HCT116 (cell line): ENCODE measurements around the gene VIPR2. TPM values are rescaled to one million over a fixed set of nuclear protein-coding genes. Genes with fewer than 3 reads are reported as not detected.

Experiments used
- ATAC-seq: fragments of 200-7000 bp; cut with Tn5 transposase; 2 replicates; pipeline ENCODE4 v1.9.1; 2020; ENCODE audit warnings: mild to moderate bottlenecking, moderate library complexity
- BruUV-seq: library from RNA; stranded (reverse); fragments of 400-500 nt; replicated peaks from 2 replicates; lab custom pipeline; 2021; lab: Mats Ljungman, UMichigan
- CTCF ChIA-PET: fragments of 300-600 bp; sonication (Branson Sonifier 250); formaldehyde crosslinking; loops from one replicate; lab custom pipeline; 2021; ENCODE audit warnings: antibody characterized with exemption; lab: Charles Lee
- POLR2A ChIA-PET: fragments of 300-600, 350-600 bp; sonication (Branson Sonifier 250); formaldehyde crosslinking; loops from one replicate; lab custom pipeline; 2021; ENCODE audit warnings: antibody characterized with exemption; lab: Charles Lee
- RAD21 ChIA-PET, 2 experiments: fragments of 300-600 bp; sonication (Branson Sonifier 250); formaldehyde crosslinking; loops; one replicate each; lab custom pipeline; 2023; ENCODE audit warnings: low total read pairs in 2 of 2; ENCODE audit not compliant: uncharacterized antibody in 2 of 2, unreplicated experiment in 2 of 2, low non-redundant PET in 1 of 2; lab: Charles Lee
- DNase-seq: peaks from one replicate; pipeline ENCODE4 v3.0.0-alpha.2; 2010; ENCODE audit warnings: low read depth, low spot score
- H2AFZ ChIP-seq: fragments of 200-600 bp; shearing (Covaris generic), sonication (generic); 2 replicates; pipeline ENCODE4 v1.6.1; 2017; ENCODE audit warnings: low read depth, mixed run types, mixed read lengths, antibody characterized with exemption, low read length; ENCODE audit not compliant: poor library complexity, severe bottlenecking
- H3K27ac ChIP-seq: 2 replicates; pipeline ENCODE4 v1.5.1; 2012; ENCODE audit warnings: low read depth, low read length
- H3K27me3 ChIP-seq: fragments of 200-600 bp; sonication (generic); 2 replicates; pipeline ENCODE4 v1.6.1; 2016; ENCODE audit warnings: mixed run types, low read length, mixed read lengths; ENCODE audit not compliant: insufficient read depth
- H3K36me3 ChIP-seq, 2 experiments: fragments of 200-500 bp in 1 of 2; fragments of 200-600 bp in 1 of 2; sonication (Bioruptor generic) in 1 of 2; sonication (generic) in 1 of 2; 2 replicates each; pipeline versions ENCODE4 v1.5.1 to v1.6.1; 2014 to 2016; ENCODE audit warnings: low read length in 2 of 2, inconsistent platforms in 1 of 2, mixed read lengths in 1 of 2, mixed run types in 1 of 2; ENCODE audit not compliant: insufficient read depth in 2 of 2, control insufficient read depth in 1 of 2
- H3K4me1 ChIP-seq, 2 experiments: fragments of 200-600 bp in 1 of 2; sonication (generic) in 1 of 2; 2 replicates each; pipeline versions ENCODE4 v1.5.1 to v1.6.1; 2012 to 2017; ENCODE audit warnings: low read length in 2 of 2, inconsistent platforms in 1 of 2, mild to moderate bottlenecking in 1 of 2, mixed read lengths in 1 of 2, mixed run types in 1 of 2, moderate library complexity in 1 of 2; ENCODE audit not compliant: insufficient read depth in 2 of 2, control insufficient read depth in 1 of 2
- H3K4me2 ChIP-seq: fragments of 200-600 bp; sonication (generic); 2 replicates; pipeline ENCODE4 v1.6.1; 2017; ENCODE audit warnings: mixed run types, low read length, mixed read lengths
- H3K4me3 ChIP-seq, 2 experiments: fragments of 200-600 bp in 1 of 2; sonication (generic) in 1 of 2; replicated peaks in 1 of 2; 2 replicates each; pipeline ENCODE4 v1.5.1; 2011 to 2016; ENCODE audit warnings: low read length in 2 of 2, control low read depth in 1 of 2, low read depth in 1 of 2, mild to moderate bottlenecking in 1 of 2, mixed read lengths in 1 of 2, mixed run types in 1 of 2
- H3K79me2 ChIP-seq: fragments of 200-600 bp; sonication (generic); 2 replicates; pipeline ENCODE4 v1.6.1; 2017; ENCODE audit warnings: mild to moderate bottlenecking, mixed run types, low read length, moderate library complexity, mixed read lengths; ENCODE audit not compliant: insufficient read depth
- H3K9ac ChIP-seq: fragments of 200-600 bp; sonication (generic); 2 replicates; pipeline ENCODE4 v1.6.1; 2016; ENCODE audit warnings: low read length, mixed read lengths
- H3K9me2 ChIP-seq: fragments of 200-600 bp; sonication (generic), shearing (Covaris generic); 2 replicates; pipeline ENCODE4 v1.6.1; 2017; ENCODE audit warnings: mixed run types, mild to moderate bottlenecking, moderate library complexity; ENCODE audit not compliant: insufficient read depth
- H3K9me3 ChIP-seq, 2 experiments: fragments of 200-500 bp in 1 of 2; fragments of 200-600 bp in 1 of 2; sonication (Bioruptor generic) in 1 of 2; sonication (generic) in 1 of 2; 2 replicates each; pipeline ENCODE4 v1.6.1; 2014 to 2017; ENCODE audit warnings: low read length in 2 of 2, mixed read lengths in 2 of 2, inconsistent platforms in 1 of 2, low read depth in 1 of 2, mild to moderate bottlenecking in 1 of 2, mixed run types in 1 of 2, moderate library complexity in 1 of 2; ENCODE audit not compliant: control insufficient read depth in 1 of 2, insufficient read depth in 1 of 2
- H4K20me1 ChIP-seq: fragments of 200-600 bp; sonication (generic), shearing (Covaris generic); 2 replicates; pipeline ENCODE4 v1.6.1; 2017; ENCODE audit warnings: mixed run types, mild to moderate bottlenecking, moderate library complexity; ENCODE audit not compliant: insufficient read depth
- CBX3 ChIP-seq: IDR thresholded peaks from 2 replicates; pipeline ENCODE4 v1.6.1; 2012; ENCODE audit warnings: low read depth
- FOSL1 ChIP-seq: IDR thresholded peaks from 2 replicates; pipeline ENCODE4 v1.6.1; 2012; ENCODE audit warnings: low read depth
- JUND ChIP-seq: IDR thresholded peaks from 2 replicates; pipeline ENCODE4 v1.6.1; 2012
- POLR2A ChIP-seq: IDR thresholded peaks from 2 replicates; pipeline ENCODE4 v1.7.0; 2011; ENCODE audit warnings: borderline replicate concordance; ENCODE audit not compliant: insufficient read depth, insufficient read length; ENCODE audit errors: extremely low read depth
- POLR2AphosphoS5 ChIP-seq: IDR thresholded peaks from 2 replicates; pipeline ENCODE4 v1.6.1; 2011; ENCODE audit warnings: mild to moderate bottlenecking, low read depth, low read length, moderate library complexity
- RAD21 ChIP-seq: IDR thresholded peaks from 2 replicates; pipeline ENCODE4 v1.6.1; 2012; ENCODE audit warnings: low read depth, mild to moderate bottlenecking
- REST ChIP-seq: IDR thresholded peaks from 2 replicates; pipeline ENCODE4 v1.6.1; 2012; ENCODE audit warnings: low read depth
- SIN3A ChIP-seq: IDR thresholded peaks from 2 replicates; pipeline ENCODE4 v1.6.1; 2012; ENCODE audit warnings: low read depth
- ZBTB33 ChIP-seq: IDR thresholded peaks from 2 replicates; pipeline ENCODE4 v1.6.1; 2011; ENCODE audit warnings: mild to moderate bottlenecking, low read length, moderate library complexity; ENCODE audit not compliant: insufficient replicate concordance; ENCODE audit errors: extremely low read depth
- ZFX ChIP-seq: fragments of 450-650 bp; IDR thresholded peaks from 2 replicates; pipeline ENCODE4 v1.6.1; 2017
- intact Hi-C: fragments of 100-400 bp; cut with micrococcal nuclease; formaldehyde crosslinking; loops from 2 replicates; pipeline ENCODE4 v1.10.0; 2022
- total RNA-seq: library from RNA; stranded (reverse); gene quantifications from one replicate; pipeline ENCODE4 v1.2.1, GENCODE V29; 2021; ENCODE audit not compliant: unreplicated experiment

Gene VIPR2
- total RNA-seq, 1 experiment from 2014 or later: 0.10 TPM

GRCh38 chr7:159040146-159040545 lies 104.5 kb downstream of the VIPR2 start:
- ChIA-PET CTCF (no interaction called here), POLR2A (no interaction called here), RAD21 (no interaction called here)
- Histone ChIP-seq H3K36me3 (no peaks in the 10 kb centered on the region; a peak in 1 of 4 replicates), H3K9me3 (no peaks in the 10 kb centered on the region), H3K79me2 (no peaks in the 10 kb centered on the region), H4K20me1 (no peaks in the 10 kb centered on the region), H3K27ac (no peak overlapping the region), H3K27me3 (no peaks in the 10 kb centered on the region), H3K9me2 (no peaks in the 10 kb centered on the region), H3K9ac (no peak overlapping the region), H3K4me2 (no peak overlapping the region), H2AFZ (no peak overlapping the region), H3K4me3 (no peak overlapping the region), H3K4me1 (no peaks in the 10 kb centered on the region)
- no TSS peak for BruUV-seq
- ATAC-seq: no peak
- DNase-seq: no peak
- TF ChIP-seq POLR2A: no peak
- no peak for TF ChIP-seq JUND
- intact Hi-C loops: no loop called here

- Histone ChIP-seq H3K9me2 (no peaks in the 10 kb centered on the region), H3K4me3 (no peak overlapping the region), H3K9ac (no peak overlapping the region), H3K4me1 (no peaks in the 10 kb centered on the region), H3K36me3 (no peaks in the 10 kb centered on the region; a peak in 1 of 4 replicates), H3K9me3 (no peaks in the 10 kb centered on the region), H4K20me1 (no peaks in the 10 kb centered on the region), H3K27me3 (no peaks in the 10 kb centered on the region), H3K79me2 (no peaks in the 10 kb centered on the region), H2AFZ (no peak overlapping the region), H3K4me2 (no peak overlapping the region), H3K27ac (no peak overlapping the region)
- TF ChIP-seq FOSL1: no peak
- no peak for TF ChIP-seq POLR2A
- no peak for TF ChIP-seq ZFX
- TF ChIP-seq SIN3A: no peak
- DNase-seq (no peak), ATAC-seq (no peak)
- ChIA-PET RAD21 (no interaction called here), CTCF (no interaction called here), POLR2A (no interaction called here)
- intact Hi-C loops: no loop called here
- no TSS peak for BruUV-seq
These were observed 105.0 kb downstream of the VIPR2 start for GRCh38 chr7:159039716-159040115.

GRCh38 chr7:159038066-159038465 lies 106.6 kb downstream of the VIPR2 start:
- no peak overlapping the region for H3K4me3 ChIP-seq
- no peaks in the 10 kb centered on the region for H3K9me3 ChIP-seq
- no peaks in the 10 kb centered on the region; a peak in 1 of 4 replicates for H3K36me3 ChIP-seq
- ChIA-PET POLR2A (no interaction called here), RAD21 (no interaction called here), CTCF (no interaction called here)
- no peaks in the 10 kb centered on the region for H3K9me2 ChIP-seq
- no peaks in the 10 kb centered on the region for H4K20me1 ChIP-seq
- intact Hi-C loops: no loop called here
- DNase-seq: no peak
- H3K9ac ChIP-seq: no peak overlapping the region
- no peaks in the 10 kb centered on the region for H3K4me1 ChIP-seq
- no TSS peak for BruUV-seq
- no peak overlapping the region for H2AFZ ChIP-seq
- no peaks in the 10 kb centered on the region for H3K27me3 ChIP-seq
- no peak overlapping the region for H3K27ac ChIP-seq
- no peak overlapping the region for H3K4me2 ChIP-seq
- H3K79me2 ChIP-seq: no peaks in the 10 kb centered on the region
- no peak for ATAC-seq
- TF ChIP-seq FOSL1 (no peak), POLR2AphosphoS5 (no peak), RAD21 (no peak), REST (no peak), ZBTB33 (no peak), CBX3 (no peak)
